A549 (cell line): ENCODE measurements around the gene MTO1. TPM values are rescaled to one million over a fixed set of nuclear protein-coding genes. Genes with fewer than 3 reads are reported as not detected.
A peak's percentile ranks its signal among the peaks of the same experiment; 100 is the strongest.

Experiments used
- ATAC-seq, 2 experiments: fragments of 200-7000 bp in 1 of 2; fragments of >200 bp in 1 of 2; cut with Nextera tagmentation in 1 of 2; cut with Tn5 transposase in 1 of 2; 3 replicates each; pipeline versions ENCODE4 v1.8.0 to v1.9.1; 2018 to 2020; ENCODE audit warnings: mild to moderate bottlenecking in 1 of 2, moderate library complexity in 1 of 2
- CTCF ChIA-PET: fragments of 300-600 bp; sonication (Branson Sonifier 250); formaldehyde crosslinking; extraction: SDS; loops from one replicate; lab custom pipeline; 2021; ENCODE audit warnings: antibody characterized with exemption, inconsistent platforms; lab: Yijun Ruan, JAX
- POLR2A ChIA-PET: fragments of 350-600 bp; formaldehyde crosslinking; extraction: SDS; loops from one replicate; lab custom pipeline; 2021; ENCODE audit warnings: antibody characterized with exemption, inconsistent platforms; lab: Yijun Ruan, JAX
- DNase-seq, 2 experiments: peaks; one replicate each; pipeline versions ENCODE4 v3.0.0 to v3.0.0-alpha.2; 2011 to 2016; ENCODE audit warnings: low read depth in 1 of 2, low spot score in 1 of 2
- FAIRE-seq: peaks from 2 replicates; lab custom pipeline; 2011; peaks lifted over from hg19 to GRCh38; lab: Jason Lieb, UNC
- H3K27ac ChIP-seq, 2 experiments: fragments of >200 bp; sonication (Bioruptor Twin); formaldehyde crosslinking; 3 replicates each; pipeline ENCODE4 v1.5.1; 2016 to 2017
- H3K4me1 ChIP-seq: fragments of >200 bp; sonication (Bioruptor Twin); formaldehyde crosslinking; 3 replicates; pipeline ENCODE4 v1.6.1; 2016
- H3K4me2 ChIP-seq: fragments of >200 bp; sonication (Bioruptor Twin); formaldehyde crosslinking; 3 replicates; pipeline ENCODE4 v1.6.1; 2016
- H3K4me3 ChIP-seq: fragments of >200 bp; sonication (Bioruptor Twin); formaldehyde crosslinking; 3 replicates; pipeline ENCODE4 v1.5.1; 2016
- H3K9me3 ChIP-seq: fragments of >200 bp; sonication (Bioruptor Twin); formaldehyde crosslinking; 3 replicates; pipeline ENCODE4 v1.6.1; 2016
- BCL3 ChIP-seq: fragments of >200 bp; sonication (Bioruptor Twin); formaldehyde crosslinking; IDR thresholded peaks from 3 replicates; pipeline ENCODE4 v1.6.1; 2016
- CBX2 ChIP-seq: fragments of 200-600 bp; sonication (generic); IDR thresholded peaks from 2 replicates; pipeline ENCODE4 v1.6.1; 2016; ENCODE audit warnings: low read depth, mild to moderate bottlenecking, borderline replicate concordance
- CHD2 ChIP-seq: fragments of 150-350 bp; IDR thresholded peaks from 2 replicates; pipeline ENCODE4 v1.6.1; 2014; ENCODE audit warnings: low read length; ENCODE audit not compliant: partially characterized antibody
- EHF ChIP-seq: fragments of 250-450 bp; sonication (Bioruptor Pico); IDR thresholded peaks from 2 replicates; pipeline ENCODE4 v1.5.0; 2020; ENCODE audit warnings: mild to moderate bottlenecking
- FOSB ChIP-seq: fragments of 250-450 bp; sonication (Bioruptor Pico); IDR thresholded peaks from 2 replicates; pipeline ENCODE4 v1.5.0; 2020; ENCODE audit warnings: mild to moderate bottlenecking, moderate library complexity
- GATA3 ChIP-seq: IDR thresholded peaks from 2 replicates; pipeline ENCODE4 v1.6.1; 2012; ENCODE audit warnings: borderline replicate concordance
- HEYL ChIP-seq: fragments of 250-450 bp; sonication (Bioruptor Pico); IDR thresholded peaks from 2 replicates; pipeline ENCODE4 v1.8.0; 2021; ENCODE audit warnings: mild to moderate bottlenecking, moderate library complexity
- HOXB13 ChIP-seq: fragments of 250-450 bp; sonication (Bioruptor Pico); IDR thresholded peaks from 2 replicates; pipeline ENCODE4 v1.5.0; 2020; ENCODE audit warnings: low read depth, mild to moderate bottlenecking, moderate library complexity
- JUN ChIP-seq, 2 experiments: fragments of >200 bp; sonication (Bioruptor Twin); formaldehyde crosslinking; IDR thresholded peaks; 2 replicates in 1 of 2; 3 replicates in 1 of 2; pipeline ENCODE4 v1.6.1; 2016 to 2017
- KDM1A ChIP-seq: fragments of 200-600 bp; sonication (generic); IDR thresholded peaks from 2 replicates; pipeline ENCODE4 v1.6.1; 2016; ENCODE audit warnings: low read depth, mild to moderate bottlenecking
- MAZ ChIP-seq: fragments of 150-350 bp; IDR thresholded peaks from 2 replicates; pipeline ENCODE4 v1.6.1; 2014; ENCODE audit warnings: antibody characterized with exemption, low read depth, low read length, borderline replicate concordance
- NPAS2 ChIP-seq: fragments of 250-450 bp; sonication (Bioruptor Pico); IDR thresholded peaks from 2 replicates; pipeline ENCODE4 v1.8.0; 2022; ENCODE audit warnings: mild to moderate bottlenecking, moderate library complexity, borderline replicate concordance
- PBX3 ChIP-seq: IDR thresholded peaks from 2 replicates; pipeline ENCODE4 v1.6.1; 2012
- PHF8 ChIP-seq: fragments of 200-600 bp; sonication (generic); IDR thresholded peaks from 2 replicates; pipeline ENCODE4 v1.6.1; 2016; ENCODE audit warnings: low read depth, mild to moderate bottlenecking, antibody characterized with exemption, moderate library complexity, borderline replicate concordance
- POLR2AphosphoS2 ChIP-seq: conservative IDR thresholded peaks from 2 replicates; pipeline ENCODE4 v1.6.1; 2012; ENCODE audit warnings: low read length, improper control_type of control experiment, inconsistent platforms
- RCOR1 ChIP-seq: fragments of 150-350 bp; IDR thresholded peaks from 2 replicates; pipeline ENCODE4 v1.6.1; 2014; ENCODE audit warnings: antibody characterized with exemption, low read length, low read depth
- REST ChIP-seq: fragments of 200-600 bp; sonication (generic); IDR thresholded peaks from 2 replicates; pipeline ENCODE4 v1.6.1; 2016; ENCODE audit warnings: antibody characterized with exemption, mild to moderate bottlenecking, moderate library complexity
- RNF2 ChIP-seq: fragments of 200-600 bp; sonication (generic); IDR thresholded peaks from 2 replicates; pipeline ENCODE4 v1.6.1; 2016; ENCODE audit warnings: low read depth, mild to moderate bottlenecking, antibody characterized with exemption, moderate library complexity, borderline replicate concordance
- SMC3 ChIP-seq: fragments of >200 bp; sonication (Bioruptor Twin); formaldehyde crosslinking; IDR thresholded peaks from 3 replicates; pipeline ENCODE4 v1.6.1; 2018; ENCODE audit warnings: inconsistent platforms
- SREBF2 ChIP-seq: fragments of 450-650 bp; IDR thresholded peaks from 2 replicates; pipeline ENCODE4 v1.6.1; 2014; ENCODE audit warnings: mild to moderate bottlenecking, moderate library complexity
- ZNF302 ChIP-seq: fragments of 250-450 bp; sonication (Bioruptor Pico); IDR thresholded peaks from 2 replicates; pipeline ENCODE4 v1.9.0; 2021; ENCODE audit warnings: inconsistent platforms, mild to moderate bottlenecking, moderate library complexity
- WGBS: methylation state at CpG from one replicate; pipeline ENCODE4 v1.1.6; 2017; ENCODE audit errors: missing lambda C conversion rate; 5-methylcytosine and 5-hydroxymethylcytosine counted together
- polyA plus RNA-seq, 4 experiments: library from polyadenylated mRNA; depleted of rRNA in 3 of 4; stranded (reverse); fragments of >200 nt; fragmentation: RNase III in 1 of 4; extraction: RNeasy Plus Mini Kit Qiagen cat#74134 plus additional on column Dnase treatment in 1 of 4; gene quantifications; 2 replicates in 3 of 4; 3 replicates in 1 of 4; pipeline ENCODE4 v1.2.3, GENCODE V29; 2011 to 2017

The MTO1 gene
- polyA plus RNA-seq, 2 of the 4 experiments (the other 2 are of a cell fraction) = 12.8 to 19.9 TPM

GRCh38 chr6:73525546-73526330, 64.2 kb downstream of the MTO1 start:
- 85% methylated on average over 3 of the region's 3 CpGs for WGBS
- DNase-seq (no peak), ATAC-seq (no peak), FAIRE-seq (no peak)
- H3K9me3 ChIP-seq = no peaks in the 10 kb centered on the region
- H3K27ac ChIP-seq = no peak overlapping the region
- TF ChIP-seq HEYL (no peak), RNF2 (no peak), PHF8 (no peak)
- no peak overlapping the region for H3K4me2 ChIP-seq
- no peak overlapping the region for H3K4me3 ChIP-seq
- ChIA-PET CTCF (interaction anchor here (0.6 to 1.1 kb wide), 3 partner anchors 22 to 55 kb away, joined by 3 to 4 read pairs (median 3); no protein-coding TSS in a partner anchor), POLR2A (no interaction called here)
- H3K4me1 ChIP-seq = peaks cover 16% of the 10 kb centered on the region

- CTCF ChIA-PET = no interaction called here
- no peak for FAIRE-seq
Observed at GRCh38 chr6:73528897-73529296, 67.4 kb downstream of the MTO1 start.

GRCh38 chr6:73532293-73532692, 70.8 kb downstream of the MTO1 start:
- TF ChIP-seq RNF2 = no peak
- no peak for TF ChIP-seq CBX2
- no peak for TF ChIP-seq JUN (IDR thresholded peaks at IDR 0.05)
- no peak for TF ChIP-seq FOSB (CRISPR knock-in tag)
- TF ChIP-seq POLR2AphosphoS2 = no peak
- no peak for TF ChIP-seq RCOR1
- no peak for TF ChIP-seq SMC3
- no peak for TF ChIP-seq NPAS2
- TF ChIP-seq MAZ = no peak
- no peak for TF ChIP-seq CHD2
- no peak for TF ChIP-seq REST
- no peak for TF ChIP-seq ZNF302 (CRISPR knock-in tag)
- no peak for TF ChIP-seq GATA3
- TF ChIP-seq KDM1A = no peak
- no peak for TF ChIP-seq EHF (CRISPR knock-in tag)
- POLR2A ChIA-PET = no interaction called here
- no peak for FAIRE-seq

More at GRCh38 chr6:73528897-73529296, 67.4 kb downstream of the MTO1 start:
- POLR2A ChIA-PET = no interaction called here
- Histone ChIP-seq H3K4me2 (no peak overlapping the region), H3K9me3 (no peaks in the 10 kb centered on the region), H3K4me1 (peaks cover 6% of the 10 kb centered on the region), H3K27ac (no peak overlapping the region), H3K4me3 (no peak overlapping the region)
- 64% methylated on average over 7 of the region's 7 CpGs for WGBS
- no peak for DNase-seq
- TF ChIP-seq MAZ (no peak), HOXB13 (CRISPR knock-in tag) (no peak), HEYL (no peak), PBX3 (no peak), BCL3 (no peak), SREBF2 (no peak)
- ATAC-seq = peak in 1 of 2 experiments; percentile 43; a peak in 1 of 6 replicates

More at GRCh38 chr6:73532293-73532692, 70.8 kb downstream of the MTO1 start:
- DNase-seq = no peak
- H3K27ac ChIP-seq = no peak overlapping the region
- H3K4me1 ChIP-seq = no peaks in the 10 kb centered on the region
- no peak for ATAC-seq
- no peak overlapping the region for H3K4me2 ChIP-seq
- H3K9me3 ChIP-seq = no peaks in the 10 kb centered on the region
- H3K4me3 ChIP-seq = no peak overlapping the region
- CTCF ChIA-PET = no interaction called here
- WGBS = 82% methylated on average over 3 of the region's 3 CpGs
